Liver (tissue), 9 donors: ENCODE results near the gene VWA3B. TPM values are rescaled to one million over a fixed set of nuclear protein-coding genes. Genes with fewer than 3 reads are reported as not detected.

Source experiments
- DNase-seq: peaks from one replicate; pipeline ENCODE4 v3.0.0-alpha.2; 2017; ENCODE audit warnings: low spot score
- H3K27ac ChIP-seq, 2 donors: one replicate each; pipeline ENCODE4 v1.7.0; 2013; ENCODE audit warnings: inconsistent platforms in 2 of 2, low read length in 2 of 2, control low read depth in 1 of 2, low read depth in 1 of 2, mild to moderate bottlenecking in 1 of 2
- H3K27me3 ChIP-seq, 4 donors: one replicate each; pipeline versions ENCODE4 v1.6.1 to v1.7.0; 2013; ENCODE audit warnings: low read length in 3 of 4, inconsistent platforms in 1 of 4, mild to moderate bottlenecking in 1 of 4, moderate library complexity in 1 of 4; ENCODE audit not compliant: control insufficient read depth in 4 of 4, insufficient read depth in 4 of 4
- H3K36me3 ChIP-seq, 4 donors: one replicate each; pipeline versions ENCODE4 v1.6.1 to v1.7.0; 2013; ENCODE audit warnings: low read length in 3 of 4, mild to moderate bottlenecking in 3 of 4, low read depth in 1 of 4, moderate library complexity in 1 of 4; ENCODE audit not compliant: control insufficient read depth in 4 of 4, insufficient read depth in 3 of 4
- H3K4me1 ChIP-seq, 4 donors: one replicate each; pipeline versions ENCODE4 v1.6.1 to v1.7.0; 2013; ENCODE audit warnings: low read length in 3 of 4, mild to moderate bottlenecking in 3 of 4, moderate library complexity in 1 of 4; ENCODE audit not compliant: control insufficient read depth in 4 of 4, insufficient read depth in 4 of 4
- H3K4me3 ChIP-seq, 3 donors: one replicate each; pipeline versions ENCODE4 v1.6.1 to v1.7.0; 2013; ENCODE audit warnings: low read length in 3 of 3, control low read depth in 1 of 3, low read depth in 1 of 3, mild to moderate bottlenecking in 1 of 3
- H3K9ac ChIP-seq, 2 donors: one replicate each; pipeline ENCODE4 v1.7.0; 2013; ENCODE audit warnings: low read length in 2 of 2, mild to moderate bottlenecking in 2 of 2, moderate library complexity in 2 of 2, control low read depth in 1 of 2, low read depth in 1 of 2
- H3K9me3 ChIP-seq, 4 donors: one replicate each; pipeline versions ENCODE4 v1.6.1 to v1.7.0; 2013; ENCODE audit warnings: low read length in 3 of 4; ENCODE audit not compliant: control insufficient read depth in 4 of 4
- EGR1 ChIP-seq, 2 donors: IDR thresholded peaks; 2 replicates each; pipeline ENCODE4 v1.6.1; 2016 to 2018; ENCODE audit warnings: antibody characterized with exemption in 2 of 2, low read depth in 2 of 2
- FOXA1 ChIP-seq: IDR thresholded peaks from 2 replicates; pipeline ENCODE4 v1.6.1; 2016; ENCODE audit warnings: antibody characterized with exemption
- FOXA2 ChIP-seq: IDR thresholded peaks from 2 replicates; pipeline ENCODE4 v1.6.1; 2016; ENCODE audit warnings: antibody characterized with exemption
- GABPA ChIP-seq, 2 donors: IDR thresholded peaks in 1 of 2; conservative IDR thresholded peaks in 1 of 2; 2 replicates each; pipeline ENCODE4 v1.6.1; 2016; ENCODE audit warnings: antibody characterized with exemption in 2 of 2, mild to moderate bottlenecking in 1 of 2, moderate library complexity in 1 of 2
- HNF4A ChIP-seq, 2 donors: conservative IDR thresholded peaks; 2 replicates each; pipeline ENCODE4 v1.6.1; 2016; ENCODE audit warnings: antibody characterized with exemption in 2 of 2, mild to moderate bottlenecking in 2 of 2
- HNF4G ChIP-seq: IDR thresholded peaks from 2 replicates; pipeline ENCODE4 v1.6.1; 2016; ENCODE audit warnings: antibody characterized with exemption
- JUND ChIP-seq, 2 donors: IDR thresholded peaks; 2 replicates each; pipeline ENCODE4 v1.6.1; 2016; ENCODE audit warnings: antibody characterized with exemption in 2 of 2
- MAX ChIP-seq: IDR thresholded peaks from 2 replicates; pipeline ENCODE4 v1.6.1; 2016; ENCODE audit warnings: antibody characterized with exemption
- NR2F2 ChIP-seq: IDR thresholded peaks from 2 replicates; pipeline ENCODE4 v1.6.1; 2016; ENCODE audit warnings: antibody characterized with exemption
- RAD21 ChIP-seq, 2 donors: IDR thresholded peaks; 2 replicates each; pipeline ENCODE4 v1.6.1; 2016; ENCODE audit warnings: antibody characterized with exemption in 2 of 2, mild to moderate bottlenecking in 2 of 2
- REST ChIP-seq: IDR thresholded peaks from 2 replicates; pipeline ENCODE4 v1.6.1; 2016; ENCODE audit warnings: antibody characterized with exemption, mild to moderate bottlenecking
- RXRA ChIP-seq, 2 donors: IDR thresholded peaks; 2 replicates each; pipeline ENCODE4 v1.6.1; 2017 to 2018; ENCODE audit warnings: antibody characterized with exemption in 2 of 2, mild to moderate bottlenecking in 1 of 2
- SP1 ChIP-seq: IDR thresholded peaks from 2 replicates; pipeline ENCODE4 v1.6.1; 2018; ENCODE audit warnings: antibody characterized with exemption, mild to moderate bottlenecking
- TAF1 ChIP-seq: conservative IDR thresholded peaks from 2 replicates; pipeline ENCODE4 v1.6.1; 2016; ENCODE audit warnings: antibody characterized with exemption, mild to moderate bottlenecking
- YY1 ChIP-seq: IDR thresholded peaks from 2 replicates; pipeline ENCODE4 v1.6.1; 2016; ENCODE audit warnings: antibody characterized with exemption, mild to moderate bottlenecking
- ZBTB33 ChIP-seq: IDR thresholded peaks from 2 replicates; pipeline ENCODE4 v1.6.1; 2016; ENCODE audit warnings: antibody characterized with exemption
- WGBS: extraction: QIAGEN DNeasy Blood & Tissue Kit; methylation state at CpG from one replicate; pipeline ENCODE4 v1.1.7; 2013; 5-methylcytosine and 5-hydroxymethylcytosine counted together
- polyA plus RNA-seq, 2 donors: library from polyadenylated mRNA; stranded (reverse) in 1 of 2; unstranded in 1 of 2; fragments of 200-250 nt in 1 of 2; fragments of >200 nt in 1 of 2; fragmentation: Nextera tagmentation in 1 of 2; extraction: Ambion mirVana in 1 of 2; gene quantifications; one replicate each; pipeline versions ENCODE4 v1.2.1 to v1.2.3, GENCODE V29; 2013 to 2015
- total RNA-seq, 2 donors: library from RNA; depleted of rRNA; stranded (reverse); fragments of >200 nt; gene quantifications; one replicate each; pipeline ENCODE4 v1.2.3, GENCODE V29; 2014
- TF ChIP-seq, protein P1 (sequence below): fragments of 150-350 bp; IDR thresholded peaks from 2 replicates; pipeline ENCODE4 v1.5.1; 2017; ENCODE audit warnings: improper control_type of control experiment, low read depth, low read length; ENCODE audit not compliant: missing input control
- TF ChIP-seq, protein P2 (sequence below): IDR thresholded peaks from 2 replicates; pipeline ENCODE4 v1.6.1; 2016; ENCODE audit warnings: antibody characterized with exemption
- donor health status: healthy.
- donor health status: healthy.
- donor health status: healthy.
- donor health status: healthy.
- donor health status: healthy.

Gene VWA3B
- total and polyA plus RNA-seq, 4 donors, result 0.08 TPM; not detected in 3

DNA sequence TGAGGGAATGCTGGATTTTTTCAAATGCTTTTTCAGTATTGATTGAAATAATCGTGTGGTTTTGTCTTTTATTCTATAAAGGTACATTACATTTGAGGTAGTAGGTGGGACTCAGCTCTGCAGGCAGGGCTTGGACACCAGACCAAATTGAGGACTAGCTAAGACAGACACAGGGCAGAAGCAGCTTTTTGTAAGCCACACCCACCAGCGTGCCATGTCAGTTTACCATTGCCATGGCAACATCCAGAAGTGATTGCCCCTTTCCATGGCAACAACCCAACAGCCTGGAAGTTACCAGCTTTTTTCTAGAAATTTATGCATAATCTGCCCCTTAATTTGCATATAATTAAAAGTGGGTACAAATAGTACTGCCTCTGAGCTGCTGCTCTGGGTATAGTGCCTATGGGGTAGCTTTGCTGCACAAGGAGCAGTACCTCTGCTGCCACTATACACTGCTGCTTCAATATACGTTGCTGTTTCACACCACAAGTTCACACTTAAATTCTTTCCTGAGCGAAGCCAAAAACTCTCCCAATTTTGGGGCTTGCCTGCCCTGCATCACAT, 23.6 kb upstream of the VWA3B start:
- Histone ChIP-seq H3K9ac (no peak overlapping the region), H3K27me3 (no peaks in the 10 kb centered on the region), H3K36me3 (no peaks in the 10 kb centered on the region), H3K27ac (no peak overlapping the region), H3K4me1 (no peaks in the 10 kb centered on the region), H3K4me3 (no peak overlapping the region), H3K9me3 (no peaks in the 10 kb centered on the region)
- TF ChIP-seq REST, result no peak
- no peak for TF ChIP-seq FOXA2
- TF ChIP-seq, protein P1, sequence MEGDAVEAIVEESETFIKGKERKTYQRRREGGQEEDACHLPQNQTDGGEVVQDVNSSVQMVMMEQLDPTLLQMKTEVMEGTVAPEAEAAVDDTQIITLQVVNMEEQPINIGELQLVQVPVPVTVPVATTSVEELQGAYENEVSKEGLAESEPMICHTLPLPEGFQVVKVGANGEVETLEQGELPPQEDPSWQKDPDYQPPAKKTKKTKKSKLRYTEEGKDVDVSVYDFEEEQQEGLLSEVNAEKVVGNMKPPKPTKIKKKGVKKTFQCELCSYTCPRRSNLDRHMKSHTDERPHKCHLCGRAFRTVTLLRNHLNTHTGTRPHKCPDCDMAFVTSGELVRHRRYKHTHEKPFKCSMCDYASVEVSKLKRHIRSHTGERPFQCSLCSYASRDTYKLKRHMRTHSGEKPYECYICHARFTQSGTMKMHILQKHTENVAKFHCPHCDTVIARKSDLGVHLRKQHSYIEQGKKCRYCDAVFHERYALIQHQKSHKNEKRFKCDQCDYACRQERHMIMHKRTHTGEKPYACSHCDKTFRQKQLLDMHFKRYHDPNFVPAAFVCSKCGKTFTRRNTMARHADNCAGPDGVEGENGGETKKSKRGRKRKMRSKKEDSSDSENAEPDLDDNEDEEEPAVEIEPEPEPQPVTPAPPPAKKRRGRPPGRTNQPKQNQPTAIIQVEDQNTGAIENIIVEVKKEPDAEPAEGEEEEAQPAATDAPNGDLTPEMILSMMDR, result no peak
- no peak for TF ChIP-seq TAF1
- TF ChIP-seq HNF4G, result no peak
- TF ChIP-seq JUND (IDR thresholded peaks at IDR 0.05), result no peak
- TF ChIP-seq NR2F2, result no peak
- no peak for TF ChIP-seq YY1
- TF ChIP-seq HNF4A (conservative IDR thresholded peaks at IDR 0.05), result no peak
- TF ChIP-seq, protein P2, sequence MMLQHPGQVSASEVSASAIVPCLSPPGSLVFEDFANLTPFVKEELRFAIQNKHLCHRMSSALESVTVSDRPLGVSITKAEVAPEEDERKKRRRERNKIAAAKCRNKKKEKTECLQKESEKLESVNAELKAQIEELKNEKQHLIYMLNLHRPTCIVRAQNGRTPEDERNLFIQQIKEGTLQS, result no peak
- no peak for TF ChIP-seq FOXA1
- no peak for TF ChIP-seq RAD21 (IDR thresholded peaks at IDR 0.05)
- no peak for TF ChIP-seq MAX
- no peak for TF ChIP-seq GABPA (IDR thresholded peaks at IDR 0.05 in 1 of 2, conservative IDR thresholded peaks at IDR 0.05 in 1 of 2)
- TF ChIP-seq SP1, result no peak
- TF ChIP-seq EGR1 (IDR thresholded peaks at IDR 0.05; ENCODE audit: low read depth in 2 of 2), result no peak
- no peak for TF ChIP-seq ZBTB33
- no peak for TF ChIP-seq RXRA (IDR thresholded peaks at IDR 0.05)
- no peak for DNase-seq
- 69% methylated on average over 4 of the region's 4 CpGs for WGBS
